ENCODE results near the gene SP1. TPM values are rescaled to one million over a fixed set of nuclear protein-coding genes. Genes with fewer than 3 reads are reported as not detected.
"Not testable (repeated sequence)": the region's sequence is repeated elsewhere in the genome, so short reads cannot be mapped to it uniquely, and the experiment has no call there.

The SP1 gene
- total RNA-seq, 1 experiment from 2014 or later, result 76.8 TPM

DNA sequence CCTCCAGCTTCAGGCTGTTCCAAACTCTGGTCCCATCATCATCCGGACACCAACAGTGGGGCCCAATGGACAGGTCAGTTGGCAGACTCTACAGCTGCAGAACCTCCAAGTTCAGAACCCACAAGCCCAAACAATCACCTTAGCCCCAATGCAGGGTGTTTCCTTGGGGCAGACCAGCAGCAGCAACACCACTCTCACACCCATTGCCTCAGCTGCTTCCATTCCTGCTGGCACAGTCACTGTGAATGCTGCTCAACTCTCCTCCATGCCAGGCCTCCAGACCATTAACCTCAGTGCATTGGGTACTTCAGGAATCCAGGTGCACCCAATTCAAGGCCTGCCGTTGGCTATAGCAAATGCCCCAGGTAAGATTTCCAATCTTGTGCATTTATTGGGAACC is 3.3 kb downstream of the SP1 start:
- Mint-ChIP-seq H3K9me3 (peaks cover 0 to 6% of the 10 kb centered on the region in 2 experiments; a peak in 2 of 5 replicates), H3K4me1 (peaks cover 25 to 42% of the 10 kb centered on the region in 2 experiments), H3K27me3 (ENCODE audit: low read depth) (no peaks in the 10 kb centered on the region), H3K27ac (peak overlapping the region in 1 of 3 experiments; percentile 77; a peak in 2 of 7 replicates), H3K4me3 (peak overlapping the region in 1 of 2 experiments; percentile 38; a peak in 3 of 5 replicates), H3K36me3 (ENCODE audit: insufficient read depth in 1 of 3, low read depth in 3 of 3) (peaks cover 28 to 61% (median 51%) of the 10 kb centered on the region in 3 experiments)
- Histone ChIP-seq H3K79me2 (ENCODE audit: insufficient read depth, low read length) (peaks cover 23% of the 10 kb centered on the region; the same call in 1 of the 2 replicates), H2BK5ac (ENCODE audit: insufficient read length, low read length) (no peak overlapping the region), H3K4me1 (ENCODE audit: insufficient read depth, low read length) (peaks cover 3% of the 10 kb centered on the region), H4K5ac (ENCODE audit: insufficient read length, low read depth, low read length) (no peak overlapping the region), H3T11ph (ENCODE audit: low read length) (no peak overlapping the region), H4K91ac (ENCODE audit: insufficient read length, low read depth, low read length) (no peak overlapping the region), H4K8ac (replicated peaks; ENCODE audit: insufficient read length, low read depth, low read length) (no peak overlapping the region), H2AFZ (ENCODE audit: low read length) (no peak overlapping the region), H3K4ac (ENCODE audit: low read depth, low read length) (no peak overlapping the region), H3K9ac (ENCODE audit: extremely low read depth, insufficient read length, low read length) (no peak overlapping the region), H3K4me2 (ENCODE audit: insufficient read depth, insufficient read length, low read length) (no peak overlapping the region), H3K18ac (ENCODE audit: insufficient read length, low read depth, low read length) (no peak overlapping the region), H2AK5ac (ENCODE audit: insufficient read length, low read length) (no peak overlapping the region), H3K23me2 (ENCODE audit: insufficient read length, low read depth, low read length, poor library complexity, severe bottlenecking) (peaks cover 3% of the 10 kb centered on the region), H3K56ac (ENCODE audit: insufficient read length, low read depth, low read length) (no peak overlapping the region), H3K27ac (ENCODE audit: insufficient read length, low read depth, low read length) (no peak overlapping the region), H2BK120ac (ENCODE audit: low read depth, low read length, poor library complexity, severe bottlenecking) (no peak overlapping the region), H3K79me1 (ENCODE audit: insufficient read depth, low read depth, low read length, poor library complexity, severe bottlenecking) (peaks cover 12% of the 10 kb centered on the region), H4K20me1 (ENCODE audit: control insufficient read depth, insufficient read depth, insufficient read length) (no peaks in the 10 kb centered on the region), H3K27me3 (ENCODE audit: insufficient read depth, low read length) (no peaks in the 10 kb centered on the region), H2BK20ac (ENCODE audit: low read depth, low read length, poor library complexity, severe bottlenecking) (no peak overlapping the region), H3K9me3 (ENCODE audit: control insufficient read depth, low read depth, low read length) (no peaks in the 10 kb centered on the region), H3K23ac (ENCODE audit: insufficient read length, low read depth, low read length) (no peak overlapping the region), H2BK12ac (ENCODE audit: insufficient read length, low read depth, low read length) (no peak overlapping the region), H2BK15ac (ENCODE audit: low read depth, low read length) (no peak overlapping the region), H3K14ac (ENCODE audit: insufficient read depth, low read length) (no peak overlapping the region)
- no CpG with 5 or more reads among the region's 2 CpGs for WGBS (ENCODE audit: extremely low coverage, insufficient read length, low lambda C conversion rate)
- DNase-seq, result no peak
- TF ChIP-seq, protein P1, sequence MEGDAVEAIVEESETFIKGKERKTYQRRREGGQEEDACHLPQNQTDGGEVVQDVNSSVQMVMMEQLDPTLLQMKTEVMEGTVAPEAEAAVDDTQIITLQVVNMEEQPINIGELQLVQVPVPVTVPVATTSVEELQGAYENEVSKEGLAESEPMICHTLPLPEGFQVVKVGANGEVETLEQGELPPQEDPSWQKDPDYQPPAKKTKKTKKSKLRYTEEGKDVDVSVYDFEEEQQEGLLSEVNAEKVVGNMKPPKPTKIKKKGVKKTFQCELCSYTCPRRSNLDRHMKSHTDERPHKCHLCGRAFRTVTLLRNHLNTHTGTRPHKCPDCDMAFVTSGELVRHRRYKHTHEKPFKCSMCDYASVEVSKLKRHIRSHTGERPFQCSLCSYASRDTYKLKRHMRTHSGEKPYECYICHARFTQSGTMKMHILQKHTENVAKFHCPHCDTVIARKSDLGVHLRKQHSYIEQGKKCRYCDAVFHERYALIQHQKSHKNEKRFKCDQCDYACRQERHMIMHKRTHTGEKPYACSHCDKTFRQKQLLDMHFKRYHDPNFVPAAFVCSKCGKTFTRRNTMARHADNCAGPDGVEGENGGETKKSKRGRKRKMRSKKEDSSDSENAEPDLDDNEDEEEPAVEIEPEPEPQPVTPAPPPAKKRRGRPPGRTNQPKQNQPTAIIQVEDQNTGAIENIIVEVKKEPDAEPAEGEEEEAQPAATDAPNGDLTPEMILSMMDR (conservative IDR thresholded peaks at IDR 0.05), result no peak

DNA sequence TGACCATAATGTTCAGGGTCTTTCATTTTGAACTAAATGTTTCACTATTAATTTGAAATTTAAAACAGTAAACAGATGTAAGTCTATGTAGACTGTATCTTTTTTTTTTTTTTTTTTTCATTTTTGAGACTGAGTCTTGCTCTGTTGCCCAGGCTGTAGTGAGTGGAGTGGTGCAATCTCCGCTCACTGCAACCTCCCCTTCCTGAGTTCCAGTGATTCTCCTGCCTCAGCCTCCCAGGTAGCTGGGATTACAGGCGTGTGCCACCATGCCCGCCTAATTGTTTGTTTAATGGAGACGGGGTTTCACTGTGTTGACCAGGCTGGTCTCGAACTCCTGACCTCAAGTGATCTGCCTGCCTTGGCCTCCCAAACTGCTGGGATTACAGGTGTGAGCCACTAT is 6.4 kb downstream of the SP1 start:
- not testable (repeated sequence) for H3K18ac ChIP-seq (ENCODE audit: insufficient read length, low read depth, low read length); H3K27me3 ChIP-seq (ENCODE audit: insufficient read depth, low read length); H3K23ac ChIP-seq (ENCODE audit: insufficient read length, low read depth, low read length); H3K23me2 ChIP-seq (ENCODE audit: insufficient read length, low read depth, low read length, poor library complexity, severe bottlenecking); H3K4ac ChIP-seq (ENCODE audit: low read depth, low read length); H3K4me1 ChIP-seq (ENCODE audit: insufficient read depth, low read length); H3T11ph ChIP-seq (ENCODE audit: low read length); H3K9ac ChIP-seq (ENCODE audit: extremely low read depth, insufficient read length, low read length); H2BK12ac ChIP-seq (ENCODE audit: insufficient read length, low read depth, low read length); H2AK5ac ChIP-seq (ENCODE audit: insufficient read length, low read length); H3K56ac ChIP-seq (ENCODE audit: insufficient read length, low read depth, low read length); H4K91ac ChIP-seq (ENCODE audit: insufficient read length, low read depth, low read length); H3K9me3 ChIP-seq (ENCODE audit: control insufficient read depth, low read depth, low read length); H3K27me3 Mint-ChIP-seq (ENCODE audit: low read depth); H3K4me2 ChIP-seq (ENCODE audit: insufficient read depth, insufficient read length, low read length); H2BK5ac ChIP-seq (ENCODE audit: insufficient read length, low read length); H4K8ac ChIP-seq (replicated peaks; ENCODE audit: insufficient read length, low read depth, low read length); H2BK15ac ChIP-seq (ENCODE audit: low read depth, low read length); DNase-seq; H2AFZ ChIP-seq (ENCODE audit: low read length); H4K5ac ChIP-seq (ENCODE audit: insufficient read length, low read depth, low read length); H3K14ac ChIP-seq (ENCODE audit: insufficient read depth, low read length); H3K27ac ChIP-seq (ENCODE audit: insufficient read length, low read depth, low read length); H2BK20ac ChIP-seq (ENCODE audit: low read depth, low read length, poor library complexity, severe bottlenecking); H3K9me3 Mint-ChIP-seq; H4K20me1 ChIP-seq (ENCODE audit: control insufficient read depth, insufficient read depth, insufficient read length); H2BK120ac ChIP-seq (ENCODE audit: low read depth, low read length, poor library complexity, severe bottlenecking)
- H3K4me3 Mint-ChIP-seq, result peak overlapping the region; percentile 15 to 25; a peak in 1 of 5 replicates
- H3K79me2 ChIP-seq (ENCODE audit: insufficient read depth, low read length), result peaks cover 24% of the 10 kb centered on the region; the same call in 1 of the 2 replicates
- H3K36me3 Mint-ChIP-seq (ENCODE audit: insufficient read depth in 1 of 3, low read depth in 3 of 3), result peaks cover 31 to 66% (median 56%) of the 10 kb centered on the region in 3 experiments
- peaks cover 20 to 52% of the 10 kb centered on the region in 2 experiments for H3K4me1 Mint-ChIP-seq
- peaks cover 16% of the 10 kb centered on the region for H3K79me1 ChIP-seq (ENCODE audit: insufficient read depth, low read depth, low read length, poor library complexity, severe bottlenecking)
- WGBS (ENCODE audit: extremely low coverage, insufficient read length, low lambda C conversion rate), result no CpG with 5 or more reads among the region's 5 CpGs
- H3K27ac Mint-ChIP-seq, result peak overlapping the region in 1 of 3 experiments; percentile 73; a peak in 2 of 7 replicates

All from H9 (cell line).